Natural killer cell (primary cell): ENCODE measurements around the gene SLC25A11. TPM values are rescaled to one million over a fixed set of nuclear protein-coding genes. Genes with fewer than 3 reads are reported as not detected.

ENCODE experiments used
- ATAC-seq, 3 donors: fragments of 150-1000 bp in 2 of 3; fragments of 200-7000 bp in 1 of 3; cut with Tn5 transposase; 1 replicate in 1 of 3; 2 replicates in 2 of 3; pipeline ENCODE4 v1.10.0; 2021; ENCODE audit warnings: mild to moderate bottlenecking in 2 of 3, moderate library complexity in 2 of 3
- DNase-seq, 2 donors: peaks; one replicate each; pipeline versions ENCODE4 v3.0.0 to v3.0.0-alpha.2; 2013 to 2021; ENCODE audit warnings: mixed read lengths in 1 of 2
- H3K27ac ChIP-seq: one replicate; pipeline ENCODE4 v1.5.1; 2013; ENCODE audit warnings: mild to moderate bottlenecking, low read length
- H3K27me3 ChIP-seq: one replicate; pipeline ENCODE4 v1.6.1; 2013; ENCODE audit warnings: low read length; ENCODE audit not compliant: control insufficient read depth, insufficient read depth
- H3K36me3 ChIP-seq: one replicate; pipeline ENCODE4 v1.6.1; 2013; ENCODE audit warnings: low read length; ENCODE audit not compliant: control insufficient read depth, insufficient read depth
- H3K4me1 ChIP-seq: one replicate; pipeline ENCODE4 v1.6.1; 2013; ENCODE audit warnings: low read length; ENCODE audit not compliant: control insufficient read depth, insufficient read depth
- H3K4me3 ChIP-seq: one replicate; pipeline ENCODE4 v1.5.1; 2013; ENCODE audit warnings: low read length
- H3K9me3 ChIP-seq: one replicate; pipeline ENCODE4 v1.6.1; 2013; ENCODE audit warnings: low read length; ENCODE audit not compliant: control insufficient read depth, insufficient read depth
- H3K27ac Mint-ChIP-seq, 2 donors: one replicate each; pipeline ENCODE4 v1.8.0; 2022; ENCODE audit warnings: mild to moderate bottlenecking in 2 of 2, mixed read lengths in 2 of 2, moderate library complexity in 1 of 2
- H3K27me3 Mint-ChIP-seq, 2 donors: one replicate each; pipeline ENCODE4 v1.8.0; 2022; ENCODE audit warnings: low read depth in 2 of 2, mixed read lengths in 2 of 2
- H3K36me3 Mint-ChIP-seq: one replicate; pipeline ENCODE4 v1.8.0; 2022; ENCODE audit warnings: mixed read lengths
- H3K4me1 Mint-ChIP-seq, 2 donors: one replicate each; pipeline ENCODE4 v1.8.0; 2022; ENCODE audit warnings: mixed read lengths in 2 of 2
- H3K4me3 Mint-ChIP-seq: one replicate; pipeline ENCODE4 v1.8.0; 2022; ENCODE audit warnings: mild to moderate bottlenecking, moderate library complexity, mixed read lengths
- H3K9me3 Mint-ChIP-seq, 2 donors: one replicate each; pipeline ENCODE4 v1.8.0; 2022; ENCODE audit warnings: mixed read lengths in 2 of 2
- WGBS: methylation state at CpG from one replicate; pipeline ENCODE4 v1.1.7; 2013; ENCODE audit warnings: missing lambda C conversion rate; ENCODE audit not compliant: insufficient coverage; 5-methylcytosine and 5-hydroxymethylcytosine counted together
- intact Hi-C: fragments of 100-400 bp; cut with micrococcal nuclease; formaldehyde crosslinking; loops from one replicate; pipeline ENCODE4 v1.14.2; 2022
- total RNA-seq, 4 donors: library from RNA; stranded (reverse); fragments of 120-200 nt in 1 of 4; gene quantifications; one replicate each; pipeline versions ENCODE4 v1.2.3 to v1.2.4, GENCODE V29; 2013 to 2022
- TF ChIP-seq, protein P1 (sequence below): fragments of 200-600 bp; IDR thresholded peaks from one replicate; pipeline ENCODE4 v1.8.0; 2022; ENCODE audit warnings: antibody characterized with exemption

SLC25A11 gene
- total RNA-seq, 3 donors from 2014 or later (not counting 1 experiment from before 2014, with no cell fraction given) = 34.7 to 47.5 (median 42.5) TPM

DNA sequence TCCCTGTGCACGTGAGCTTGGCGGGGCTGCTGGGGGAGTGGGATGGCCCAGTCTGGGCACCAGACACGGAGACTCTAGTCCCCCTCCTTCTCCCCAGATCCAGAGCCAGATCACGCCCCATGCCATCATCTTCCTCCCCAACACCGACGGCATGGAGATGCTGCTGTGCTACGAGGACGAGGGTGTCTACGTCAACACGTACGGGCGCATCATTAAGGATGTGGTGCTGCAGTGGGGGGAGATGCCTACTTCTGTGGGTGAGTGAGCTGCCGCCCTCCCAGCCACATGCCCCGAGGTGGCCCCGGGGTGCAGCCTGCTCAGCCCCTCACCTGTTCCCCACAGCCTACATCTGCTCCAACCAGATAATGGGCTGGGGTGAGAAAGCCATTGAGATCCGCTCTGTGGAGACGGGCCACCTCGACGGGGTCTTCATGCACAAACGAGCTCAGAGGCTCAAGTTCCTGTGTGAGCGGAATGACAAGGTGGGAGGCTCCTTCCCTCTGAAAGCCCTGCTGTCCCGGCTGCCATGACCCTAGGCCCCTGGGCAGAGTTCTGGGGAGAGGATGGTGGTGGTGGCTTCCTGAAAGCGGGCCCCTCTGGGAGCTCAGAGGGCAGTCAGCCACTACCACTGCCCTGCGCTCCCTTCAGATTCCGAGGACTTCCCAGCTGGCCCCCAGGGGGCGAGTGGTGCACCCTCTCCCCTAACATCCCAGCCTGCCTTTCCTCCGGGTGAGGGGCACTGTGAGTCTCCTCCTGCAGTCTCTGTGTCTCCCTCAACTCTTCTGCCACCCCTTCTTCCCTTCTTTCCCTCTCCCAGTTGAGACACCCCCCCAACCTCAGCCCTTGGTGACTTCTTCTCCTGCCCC is 43.3 kb downstream of the SLC25A11 start:
- DNase-seq (no peak), ATAC-seq (no peak)
- H3K9me3 ChIP-seq = no peaks in the 10 kb centered on the region
- H3K4me3 ChIP-seq = no peak overlapping the region
- Mint-ChIP-seq H3K4me3 (no peak overlapping the region), H3K27me3 (no peaks in the 10 kb centered on the region), H3K27ac (peak overlapping the region in 1 of 2 donors; percentile 40), H3K36me3 (no peaks in the 10 kb centered on the region), H3K9me3 (no peaks in the 10 kb centered on the region), H3K4me1 (peaks cover 18 to 25% of the 10 kb centered on the region in 2 donors)
- TF ChIP-seq, protein P1, sequence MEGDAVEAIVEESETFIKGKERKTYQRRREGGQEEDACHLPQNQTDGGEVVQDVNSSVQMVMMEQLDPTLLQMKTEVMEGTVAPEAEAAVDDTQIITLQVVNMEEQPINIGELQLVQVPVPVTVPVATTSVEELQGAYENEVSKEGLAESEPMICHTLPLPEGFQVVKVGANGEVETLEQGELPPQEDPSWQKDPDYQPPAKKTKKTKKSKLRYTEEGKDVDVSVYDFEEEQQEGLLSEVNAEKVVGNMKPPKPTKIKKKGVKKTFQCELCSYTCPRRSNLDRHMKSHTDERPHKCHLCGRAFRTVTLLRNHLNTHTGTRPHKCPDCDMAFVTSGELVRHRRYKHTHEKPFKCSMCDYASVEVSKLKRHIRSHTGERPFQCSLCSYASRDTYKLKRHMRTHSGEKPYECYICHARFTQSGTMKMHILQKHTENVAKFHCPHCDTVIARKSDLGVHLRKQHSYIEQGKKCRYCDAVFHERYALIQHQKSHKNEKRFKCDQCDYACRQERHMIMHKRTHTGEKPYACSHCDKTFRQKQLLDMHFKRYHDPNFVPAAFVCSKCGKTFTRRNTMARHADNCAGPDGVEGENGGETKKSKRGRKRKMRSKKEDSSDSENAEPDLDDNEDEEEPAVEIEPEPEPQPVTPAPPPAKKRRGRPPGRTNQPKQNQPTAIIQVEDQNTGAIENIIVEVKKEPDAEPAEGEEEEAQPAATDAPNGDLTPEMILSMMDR = no peak
- peaks cover 34% of the 10 kb centered on the region for H3K4me1 ChIP-seq
- peaks cover 50% of the 10 kb centered on the region for H3K36me3 ChIP-seq
- peaks cover 10% of the 10 kb centered on the region for H3K27me3 ChIP-seq
- no peak overlapping the region for H3K27ac ChIP-seq
- intact Hi-C loops = no loop called here
- 93% methylated on average over 27 of the region's 27 CpGs for WGBS

- peaks cover 10% of the 10 kb centered on the region for H3K27me3 ChIP-seq
- no peak overlapping the region for H3K27ac ChIP-seq
- no peaks in the 10 kb centered on the region for H3K27me3 Mint-ChIP-seq
- no peaks in the 10 kb centered on the region for H3K9me3 ChIP-seq
- intact Hi-C loops = no loop called here
- ATAC-seq = no peak
- DNase-seq = no peak
- H3K36me3 Mint-ChIP-seq = no peaks in the 10 kb centered on the region
- peak overlapping the region in 1 of 2 donors; percentile 40 for H3K27ac Mint-ChIP-seq
- peaks cover 27% of the 10 kb centered on the region for H3K4me1 ChIP-seq
- no peaks in the 10 kb centered on the region for H3K9me3 Mint-ChIP-seq
- H3K36me3 ChIP-seq = peaks cover 58% of the 10 kb centered on the region
- H3K4me3 ChIP-seq = no peak overlapping the region
- TF ChIP-seq, protein P1 = no peak
- WGBS = 91% methylated on average over 27 of the region's 27 CpGs
- H3K4me3 Mint-ChIP-seq = peak overlapping the region; percentile 35
- H3K4me1 Mint-ChIP-seq = peaks cover 12 to 20% of the 10 kb centered on the region in 2 donors
Observed at GRCh38 chr17:4895657-4896331, 44.1 kb downstream of the SLC25A11 start.

DNA sequence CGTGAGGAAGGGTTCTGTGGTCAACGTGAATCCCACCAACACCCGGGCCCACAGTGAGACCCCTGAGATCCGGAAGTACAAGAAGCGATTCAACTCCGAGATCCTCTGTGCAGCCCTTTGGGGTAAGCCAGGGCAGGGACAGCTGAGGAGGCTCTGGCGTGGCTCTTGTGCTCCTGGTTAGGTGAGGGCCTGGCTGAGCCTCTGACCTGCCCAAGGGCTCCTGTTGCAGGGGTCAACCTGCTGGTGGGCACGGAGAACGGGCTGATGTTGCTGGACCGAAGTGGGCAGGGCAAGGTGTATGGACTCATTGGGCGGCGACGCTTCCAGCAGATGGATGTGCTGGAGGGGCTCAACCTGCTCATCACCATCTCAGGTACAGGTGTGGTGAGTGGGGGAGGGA is 44.7 kb downstream of the SLC25A11 start:
- TF ChIP-seq, protein P1 = no peak
- Mint-ChIP-seq H3K4me1 (peaks cover 9 to 14% of the 10 kb centered on the region in 2 donors), H3K4me3 (no peak overlapping the region), H3K27ac (no peak overlapping the region), H3K36me3 (no peaks in the 10 kb centered on the region), H3K9me3 (no peaks in the 10 kb centered on the region), H3K27me3 (no peaks in the 10 kb centered on the region)
- DNase-seq (no peak), ATAC-seq (no peak)
- H3K4me1 ChIP-seq = peaks cover 20% of the 10 kb centered on the region
- no peaks in the 10 kb centered on the region for H3K9me3 ChIP-seq
- H3K4me3 ChIP-seq = no peak overlapping the region
- intact Hi-C loops = no loop called here
- peaks cover 64% of the 10 kb centered on the region for H3K36me3 ChIP-seq
- no peak overlapping the region for H3K27ac ChIP-seq
- peaks cover 5% of the 10 kb centered on the region for H3K27me3 ChIP-seq
- WGBS = 94% methylated on average over 13 of the region's 13 CpGs
